WTC11 (cell line): Measurements from ENCODE around the gene CACNA1C.

Experiments
- ATF6 ChIP-seq: sonication (generic); formaldehyde crosslinking; IDR thresholded peaks from 2 replicates; pipeline ENCODE4 v1.8.1; 2023; ENCODE audit warnings: mild to moderate bottlenecking, missing genetic modification reagents
- CTCF ChIP-seq: fragments of 200-600 bp; IDR thresholded peaks from 2 replicates; pipeline ENCODE4 v1.8.0; 2022; ENCODE audit warnings: antibody characterized with exemption
- MLX ChIP-seq: sonication (generic); formaldehyde crosslinking; IDR thresholded peaks from 2 replicates; pipeline ENCODE4 v1.8.1; 2023; ENCODE audit warnings: mild to moderate bottlenecking, missing genetic modification reagents, moderate library complexity
- ZNF232 ChIP-seq: sonication (generic); formaldehyde crosslinking; IDR thresholded peaks from 2 replicates; pipeline ENCODE4 v1.8.0; 2022; ENCODE audit warnings: mild to moderate bottlenecking, missing genetic modification reagents

GRCh38 chr12:2262449-2262848 is 209.7 kb downstream of the CACNA1C start:
- TF ChIP-seq CTCF (no peak), MLX (CRISPR knock-in tag) (no peak), ZNF232 (no peak), ATF6 (CRISPR knock-in tag) (no peak)
